Measurements from ENCODE around the gene DDIT4. TPM values are rescaled to one million over a fixed set of nuclear protein-coding genes. Genes with fewer than 3 reads are reported as not detected.
A peak's percentile ranks its signal among the peaks of the same experiment; 100 is the strongest.

The DDIT4 gene
- total RNA-seq, 2 donors from 2014 or later = 259 to 265 TPM

GRCh38 chr10:72255977-72256729 lies 17.6 kb upstream of the DDIT4 start:
- intact Hi-C loops (cut with DNase I) = loop anchor here (2.0 to 5.0 kb wide), 2 partner anchors 17 to 39 kb away; partner anchors contain the start of genes ANAPC16, ASCC1 and DDIT4
- TF ChIP-seq POLR2A (IDR thresholded peaks at IDR 0.05) = no peak
- TF ChIP-seq CTCF (IDR thresholded peaks at IDR 0.05) = no peak
- TF ChIP-seq POLR2AphosphoS5 (IDR thresholded peaks at IDR 0.05) = peak; percentile 47
- H3K9me3 ChIP-seq = no peaks in the 10 kb centered on the region

GRCh38 chr10:72257051-72257892 lies 16.5 kb upstream of the DDIT4 start:
- TF ChIP-seq POLR2AphosphoS5 (IDR thresholded peaks at IDR 0.05) (no peak), CTCF (IDR thresholded peaks at IDR 0.05) (no peak), POLR2A (IDR thresholded peaks at IDR 0.05) (no peak)
- Histone ChIP-seq H3K27me3 (replicated peaks; ENCODE audit: insufficient read depth) (no peaks in the 10 kb centered on the region), H3K36me3 (no peaks in the 10 kb centered on the region), H3K4me1 (replicated peaks) (peaks cover 45% of the 10 kb centered on the region), H3K4me3 (no peak overlapping the region), H3K27ac (peak overlapping the region; percentile 88 to 91), H3K9me3 (no peaks in the 10 kb centered on the region)
- intact Hi-C loops (cut with DNase I) = loop anchor here (5.0 kb wide), 1 partner anchor 40 kb away; the partner anchor contains the start of genes ANAPC16 and ASCC1
- DNase-seq (ENCODE audit: low spot score) = no peak
- WGBS = 69% methylated on average over 8 of the region's 8 CpGs

More at GRCh38 chr10:72255977-72256729, 17.6 kb upstream of the DDIT4 start:
- DNase-seq (ENCODE audit: low spot score) = no peak
- H3K4me3 ChIP-seq = no peak overlapping the region
- peak overlapping the region; percentile 88 to 91 for H3K27ac ChIP-seq
- H3K4me1 ChIP-seq (replicated peaks) = peaks cover 42% of the 10 kb centered on the region
- no peaks in the 10 kb centered on the region for H3K36me3 ChIP-seq
- WGBS = 83% methylated on average over 6 of the region's 6 CpGs
- no peaks in the 10 kb centered on the region for H3K27me3 ChIP-seq (replicated peaks; ENCODE audit: insufficient read depth)

- no peaks in the 10 kb centered on the region for H3K36me3 ChIP-seq
- no peaks in the 10 kb centered on the region for H3K27me3 ChIP-seq (replicated peaks; ENCODE audit: insufficient read depth)
- peak overlapping the region; percentile 83 to 84 for H3K27ac ChIP-seq
- no peak for TF ChIP-seq POLR2AphosphoS5 (IDR thresholded peaks at IDR 0.05)
- no peak for TF ChIP-seq CTCF (IDR thresholded peaks at IDR 0.05)
- no peak for TF ChIP-seq POLR2A (IDR thresholded peaks at IDR 0.05)
- no peak for DNase-seq (ENCODE audit: low spot score)
- peaks cover 45% of the 10 kb centered on the region for H3K4me1 ChIP-seq (replicated peaks)
- H3K4me3 ChIP-seq = no peak overlapping the region
- intact Hi-C loops (cut with DNase I) = loop anchor here (5.0 kb wide), 1 partner anchor 41 kb away; the partner anchor contains the start of genes ANAPC16 and ASCC1
- 87% methylated on average over 4 of the region's 4 CpGs for WGBS
- no peaks in the 10 kb centered on the region for H3K9me3 ChIP-seq
These were observed 15.1 kb upstream of the DDIT4 start for GRCh38 chr10:72258617-72259016.

GRCh38 chr10:72259491-72260238 lies 14.1 kb upstream of the DDIT4 start:
- TF ChIP-seq POLR2A (IDR thresholded peaks at IDR 0.05) (no peak), POLR2AphosphoS5 (IDR thresholded peaks at IDR 0.05) (peak; percentile 75)
- Histone ChIP-seq H3K27ac (peak overlapping the region; percentile 83 to 84), H3K4me1 (replicated peaks) (peaks cover 43% of the 10 kb centered on the region), H3K9me3 (no peaks in the 10 kb centered on the region), H3K4me3 (no peak overlapping the region), H3K27me3 (replicated peaks; ENCODE audit: insufficient read depth) (no peaks in the 10 kb centered on the region), H3K36me3 (no peaks in the 10 kb centered on the region)
- intact Hi-C loops (cut with DNase I) = loop anchor here (5.0 kb wide), 1 partner anchor 42 kb away; the partner anchor contains the start of genes ANAPC16 and ASCC1
- peak; percentile 20 for DNase-seq (ENCODE audit: low spot score)
- 31% methylated on average over 5 of the region's 5 CpGs for WGBS
